ENCODE results near the gene LAMB1.

Gene LAMB1

GRCh38 chr7:107953265-107953923, 49.6 kb downstream of the LAMB1 start:
- FAIRE-seq = no peak
- no peak for DNase-seq (ENCODE audit: extremely low spot score, insufficient read length, low read depth)

- FAIRE-seq (no peak), DNase-seq (ENCODE audit: extremely low spot score, insufficient read length, low read depth) (no peak)
Observed at GRCh38 chr7:107951896-107952295, 51.1 kb downstream of the LAMB1 start.

GRCh38 chr7:107951172-107951787, 51.7 kb downstream of the LAMB1 start:
- FAIRE-seq (no peak), DNase-seq (ENCODE audit: extremely low spot score, insufficient read length, low read depth) (no peak)

- no peak for DNase-seq (ENCODE audit: extremely low spot score, insufficient read length, low read depth)
- FAIRE-seq = no peak
Observed at GRCh38 chr7:107949443-107949935, 53.5 kb downstream of the LAMB1 start.

- DNase-seq (ENCODE audit: extremely low spot score, insufficient read length, low read depth) (no peak), FAIRE-seq (no peak)
Observed at GRCh38 chr7:107948645-107949442, 54.1 kb downstream of the LAMB1 start.

GRCh38 chr7:107946881-107947280, 56.1 kb downstream of the LAMB1 start:
- FAIRE-seq (no peak), DNase-seq (ENCODE audit: extremely low spot score, insufficient read length, low read depth) (no peak)

- no peak for FAIRE-seq
- DNase-seq (ENCODE audit: extremely low spot score, insufficient read length, low read depth) = no peak
Observed at GRCh38 chr7:107946451-107946850, 56.5 kb downstream of the LAMB1 start.

GRCh38 chr7:107945332-107945731, 57.6 kb downstream of the LAMB1 start:
- no peak for DNase-seq (ENCODE audit: extremely low spot score, insufficient read length, low read depth)
- no peak for FAIRE-seq

- FAIRE-seq = no peak
- no peak for DNase-seq (ENCODE audit: extremely low spot score, insufficient read length, low read depth)
Observed at GRCh38 chr7:107944411-107945169, 58.4 kb downstream of the LAMB1 start.

GRCh38 chr7:107943018-107943417, 59.9 kb downstream of the LAMB1 start:
- no peak for DNase-seq (ENCODE audit: extremely low spot score, insufficient read length, low read depth)
- FAIRE-seq = no peak

- no peak for FAIRE-seq
- no peak for DNase-seq (ENCODE audit: extremely low spot score, insufficient read length, low read depth)
Observed at GRCh38 chr7:107940951-107941350, 62.0 kb downstream of the LAMB1 start.

GRCh38 chr7:107939573-107940489, 63.1 kb downstream of the LAMB1 start:
- FAIRE-seq (no peak), DNase-seq (ENCODE audit: extremely low spot score, insufficient read length, low read depth) (no peak)

GRCh38 chr7:107938456-107939250, 64.3 kb downstream of the LAMB1 start:
- DNase-seq (ENCODE audit: extremely low spot score, insufficient read length, low read depth) (no peak), FAIRE-seq (no peak)

GRCh38 chr7:107937531-107937930, 65.4 kb downstream of the LAMB1 start:
- DNase-seq (ENCODE audit: extremely low spot score, insufficient read length, low read depth) (no peak), FAIRE-seq (no peak)

- no peak for FAIRE-seq
Observed at GRCh38 chr7:107936312-107936711, 66.6 kb downstream of the LAMB1 start.

GRCh38 chr7:107934991-107935770, 67.8 kb downstream of the LAMB1 start:
- DNase-seq (ENCODE audit: extremely low spot score, insufficient read length, low read depth) (no peak), FAIRE-seq (no peak)

More at GRCh38 chr7:107936312-107936711, 66.6 kb downstream of the LAMB1 start:
- no peak for DNase-seq (ENCODE audit: extremely low spot score, insufficient read length, low read depth)

- FAIRE-seq (no peak), DNase-seq (ENCODE audit: extremely low spot score, insufficient read length, low read depth) (no peak)
Observed at GRCh38 chr7:107933386-107934013, 69.5 kb downstream of the LAMB1 start.
